Panc1 (cell line): ENCODE measurements around the gene CREB5.

Source experiments
- CTCF ChIP-seq: fragments of 450-650 bp; IDR thresholded peaks from 2 replicates; pipeline ENCODE4 v1.5.1; 2017; ENCODE audit warnings: mild to moderate bottlenecking
- POLR2AphosphoS5 ChIP-seq: IDR thresholded peaks from 2 replicates; pipeline ENCODE4 v1.6.1; 2012; ENCODE audit warnings: mild to moderate bottlenecking, low read depth, low read length, moderate library complexity
- REST ChIP-seq, 2 experiments: IDR thresholded peaks; 2 replicates each; pipeline ENCODE4 v1.6.1; 2011 to 2012; ENCODE audit warnings: low read depth in 2 of 2, control low read depth in 1 of 2, low read length in 1 of 2, mild to moderate bottlenecking in 1 of 2, moderate library complexity in 1 of 2; ENCODE audit not compliant: insufficient read depth in 1 of 2
- SIN3A ChIP-seq: IDR thresholded peaks from 2 replicates; pipeline ENCODE4 v1.6.1; 2012; ENCODE audit warnings: low read depth, mild to moderate bottlenecking, low read length, moderate library complexity, borderline replicate concordance; ENCODE audit not compliant: insufficient read depth
- TCF7L2 ChIP-seq: IDR thresholded peaks from 2 replicates; pipeline ENCODE4 v1.6.1; 2011; ENCODE audit warnings: mild to moderate bottlenecking, low read depth, low read length, inconsistent platforms

GRCh38 chr7:28548416-28548815, 136.1 kb downstream of the CREB5 start:
- TF ChIP-seq CTCF, result no peak
- TF ChIP-seq SIN3A, result no peak
- TF ChIP-seq POLR2AphosphoS5, result no peak
- TF ChIP-seq REST (IDR thresholded peaks at IDR 0.05; ENCODE audit: insufficient read depth in 1 of 2, low read depth in 2 of 2, low read length in 1 of 2), result no peak
- no peak for TF ChIP-seq TCF7L2
